Body of pancreas (tissue), 4 donors: Measurements from ENCODE around the gene TRAPPC4. TPM values are rescaled to one million over a fixed set of nuclear protein-coding genes. Genes with fewer than 3 reads are reported as not detected.
A peak's percentile ranks its signal among the peaks of the same experiment; 100 is the strongest.

ENCODE experiments used
- ATAC-seq: fragments of 150-250 bp; one replicate; pipeline ENCODE4 v1.9.1; 2016
- DNase-seq, 4 donors: peaks; one replicate each; pipeline ENCODE4 v3.0.0-alpha.2; 2019
- H3K27ac ChIP-seq, 4 donors: fragments of 200-600 bp; sonication (generic); 1 replicate in 3 of 4; 2 replicates in 1 of 4; pipeline versions ENCODE4 v1.5.1 to v1.6.1; 2016 to 2019; ENCODE audit warnings: mild to moderate bottlenecking in 1 of 4, mixed read lengths in 1 of 4, moderate library complexity in 1 of 4
- H3K27me3 ChIP-seq, 2 donors: fragments of 200-600 bp; sonication (generic); one replicate each; pipeline ENCODE4 v1.6.0; 2016; ENCODE audit warnings: mild to moderate bottlenecking in 1 of 2
- H3K36me3 ChIP-seq, 2 donors: fragments of 200-600 bp; sonication (generic); replicated peaks in 1 of 2; 2 replicates each; pipeline ENCODE4 v1.5.1; 2016; ENCODE audit warnings: low read depth in 2 of 2; ENCODE audit not compliant: insufficient read depth in 1 of 2
- H3K4me1 ChIP-seq: fragments of 200-600 bp; sonication (generic); one replicate; pipeline ENCODE4 v1.6.0; 2016
- H3K4me3 ChIP-seq, 2 donors: fragments of 200-600 bp; sonication (generic); 1 replicate in 1 of 2; 2 replicates in 1 of 2; pipeline ENCODE4 v1.5.1; 2016 to 2019
- H3K9me3 ChIP-seq, 3 donors: fragments of 200-600 bp; sonication (generic); 1 replicate in 2 of 3; 2 replicates in 1 of 3; pipeline ENCODE4 v1.5.1; 2016
- POLR2A ChIP-seq, 3 donors: fragments of 450-650 bp; IDR thresholded peaks; one replicate each; pipeline ENCODE4 v1.6.1; 2016; ENCODE audit warnings: antibody characterized with exemption in 3 of 3, mild to moderate bottlenecking in 2 of 3
- WGBS, 2 donors: methylation state at CpG; one replicate each; pipeline ENCODE4 v1.1.5; 2017; 5-methylcytosine and 5-hydroxymethylcytosine counted together
- intact Hi-C: fragments of 100-400 bp; cut with DNase I; formaldehyde crosslinking; loops from one replicate; pipeline ENCODE4 v1.15.1; 2023
- total RNA-seq, 2 donors: library from RNA; depleted of rRNA; stranded (reverse); fragments of >200 nt; gene quantifications; one replicate each; pipeline ENCODE4 v1.1.0, GENCODE V29; 2016
- TF ChIP-seq, protein P1 (sequence below), 7 experiments: fragments of 450-650 bp in 4 of 7; fragments of 200-600 bp in 3 of 7; sonication (generic) in 3 of 7; IDR thresholded peaks; one replicate each; pipeline ENCODE4 v1.5.1; 2016 to 2019; ENCODE audit warnings: antibody characterized with exemption in 7 of 7

Gene TRAPPC4
- total RNA-seq, 2 donors from 2014 or later, result 26.2 to 39.9 TPM

GRCh38 chr11:119029069-119029339 is 10.4 kb downstream of the TRAPPC4 start:
- H3K36me3 ChIP-seq, result peaks cover 0 to 2% of the 10 kb centered on the region in 2 donors
- H3K27me3 ChIP-seq, result no peaks in the 10 kb centered on the region
- TF ChIP-seq, protein P1, sequence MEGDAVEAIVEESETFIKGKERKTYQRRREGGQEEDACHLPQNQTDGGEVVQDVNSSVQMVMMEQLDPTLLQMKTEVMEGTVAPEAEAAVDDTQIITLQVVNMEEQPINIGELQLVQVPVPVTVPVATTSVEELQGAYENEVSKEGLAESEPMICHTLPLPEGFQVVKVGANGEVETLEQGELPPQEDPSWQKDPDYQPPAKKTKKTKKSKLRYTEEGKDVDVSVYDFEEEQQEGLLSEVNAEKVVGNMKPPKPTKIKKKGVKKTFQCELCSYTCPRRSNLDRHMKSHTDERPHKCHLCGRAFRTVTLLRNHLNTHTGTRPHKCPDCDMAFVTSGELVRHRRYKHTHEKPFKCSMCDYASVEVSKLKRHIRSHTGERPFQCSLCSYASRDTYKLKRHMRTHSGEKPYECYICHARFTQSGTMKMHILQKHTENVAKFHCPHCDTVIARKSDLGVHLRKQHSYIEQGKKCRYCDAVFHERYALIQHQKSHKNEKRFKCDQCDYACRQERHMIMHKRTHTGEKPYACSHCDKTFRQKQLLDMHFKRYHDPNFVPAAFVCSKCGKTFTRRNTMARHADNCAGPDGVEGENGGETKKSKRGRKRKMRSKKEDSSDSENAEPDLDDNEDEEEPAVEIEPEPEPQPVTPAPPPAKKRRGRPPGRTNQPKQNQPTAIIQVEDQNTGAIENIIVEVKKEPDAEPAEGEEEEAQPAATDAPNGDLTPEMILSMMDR (IDR thresholded peaks at IDR 0.05), result no peak
- TF ChIP-seq POLR2A (IDR thresholded peaks at IDR 0.05), result no peak
- peaks cover 62% of the 10 kb centered on the region for H3K4me1 ChIP-seq
- DNase-seq (peak in 1 of 4 donors; percentile 15), ATAC-seq (no peak)
- intact Hi-C loops, result no loop called here
- peak overlapping the region in 1 of 2 donors; percentile 6 for H3K4me3 ChIP-seq
- WGBS, 2 donors, result 50 to 60% methylated on average over 1 of the region's 1 CpG
- H3K27ac ChIP-seq, result peak overlapping the region; percentile 88 to 95 (median 93)
- H3K9me3 ChIP-seq, result no peaks in the 10 kb centered on the region

DNA sequence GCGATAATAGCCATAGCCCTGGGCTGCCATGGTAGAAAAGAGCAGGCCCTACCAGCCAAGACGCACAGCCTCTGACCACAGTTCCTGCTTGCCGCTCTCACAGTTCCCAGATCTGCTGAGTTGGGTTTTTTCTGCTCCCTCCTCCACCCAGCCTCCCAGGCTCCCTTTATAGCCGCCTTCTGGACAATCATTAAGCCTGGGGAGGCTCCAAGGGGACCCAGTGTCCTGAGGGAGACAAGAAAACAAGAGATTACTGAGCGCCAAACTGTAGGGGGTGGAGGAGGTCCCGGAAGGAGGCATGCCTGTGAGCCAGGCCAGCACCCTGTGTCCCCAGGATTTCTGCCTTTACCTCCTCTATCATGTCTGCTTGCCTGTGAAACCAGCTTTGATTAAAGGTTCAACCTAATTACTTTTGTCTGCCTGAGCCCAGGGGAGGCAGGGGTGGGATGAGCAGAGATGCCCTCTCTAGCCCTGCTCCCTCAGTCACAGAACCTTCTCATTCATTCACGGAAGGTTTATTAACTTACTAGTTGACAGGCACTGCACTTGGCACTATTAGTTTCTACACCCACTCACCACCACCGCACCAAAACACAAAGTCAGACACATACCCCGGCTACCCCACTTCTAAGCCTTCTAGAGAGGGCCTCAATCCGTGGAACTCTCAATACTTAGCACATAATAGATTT is 10.9 kb downstream of the TRAPPC4 start:
- H3K4me1 ChIP-seq, result peaks cover 57% of the 10 kb centered on the region

GRCh38 chr11:119030029-119030328 is 11.4 kb downstream of the TRAPPC4 start:
- no peak for TF ChIP-seq POLR2A (IDR thresholded peaks at IDR 0.05)
- TF ChIP-seq, protein P1 (IDR thresholded peaks at IDR 0.05), result no peak
- DNase-seq (no peak), ATAC-seq (no peak)
- Histone ChIP-seq H3K4me1 (peaks cover 52% of the 10 kb centered on the region), H3K4me3 (peak overlapping the region; percentile 58 to 84), H3K27me3 (no peaks in the 10 kb centered on the region), H3K36me3 (peaks cover 0 to 2% of the 10 kb centered on the region in 2 donors), H3K9me3 (no peaks in the 10 kb centered on the region), H3K27ac (peak overlapping the region; percentile 88 to 95 (median 93))
- intact Hi-C loops, result no loop called here
- WGBS, 2 donors, result 2% methylated on average over 13 of the region's 13 CpGs; no CpG with 5 or more reads in 1 of the 2 donors

More for the DNA sequence above, 10.9 kb downstream of the TRAPPC4 start:
- peak; percentile 85 to 94 (median 92) for DNase-seq
- intact Hi-C loops, result no loop called here
- H3K36me3 ChIP-seq, result peaks cover 0 to 2% of the 10 kb centered on the region in 2 donors
- peak overlapping the region; percentile 88 to 95 (median 93) for H3K27ac ChIP-seq
- H3K9me3 ChIP-seq, result no peaks in the 10 kb centered on the region
- 8 to 12% methylated on average over 9 to 10 of the region's 10 CpGs for WGBS, 2 donors
- peak; percentile 67 to 93 (median 92) for TF ChIP-seq POLR2A (IDR thresholded peaks at IDR 0.05)
- TF ChIP-seq, protein P1 (IDR thresholded peaks at IDR 0.05), result peak in 4 of 7 experiments; percentile 13 to 40 (median 32)
- H3K4me3 ChIP-seq, result peak overlapping the region; percentile 58 to 84
- H3K27me3 ChIP-seq, result no peaks in the 10 kb centered on the region
- ATAC-seq, result peak; percentile 70

DNA sequence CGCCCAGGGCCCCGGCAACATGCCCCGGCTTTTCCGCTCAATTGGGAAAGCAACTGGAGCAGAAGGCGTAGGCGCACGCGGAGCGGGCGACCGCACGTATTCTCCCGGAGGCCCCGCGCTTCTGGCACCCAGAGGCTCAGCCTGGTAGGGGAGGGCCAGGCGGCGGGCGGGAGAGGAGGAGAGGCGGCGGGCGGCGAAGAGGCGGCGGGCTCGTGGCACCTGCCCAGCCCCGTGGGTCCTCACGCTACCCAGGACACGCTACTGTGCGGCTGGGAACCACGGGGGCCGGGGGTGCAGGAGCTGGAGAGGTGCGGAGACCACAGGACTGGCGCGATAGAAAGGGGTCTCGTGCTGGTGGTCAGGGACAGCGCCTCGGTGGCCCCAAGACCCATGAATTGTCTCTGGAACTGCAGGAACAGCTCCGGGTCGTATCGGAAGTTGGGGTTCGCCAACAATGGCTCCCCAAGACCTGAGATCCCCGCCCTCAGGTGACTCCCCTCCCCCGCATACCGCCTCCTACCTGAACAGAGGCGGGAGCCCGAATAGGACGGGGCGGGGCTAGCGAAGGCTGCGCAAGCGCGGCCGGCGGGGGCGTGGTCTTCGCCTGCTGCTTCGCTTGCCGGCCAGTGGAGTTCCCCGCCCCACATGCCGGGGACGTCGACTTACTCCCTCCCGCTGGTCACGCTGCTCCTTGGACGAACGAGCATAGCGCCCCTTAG is 11.9 kb downstream of the TRAPPC4 start, which contains the start of gene SLC37A4:
TSS of gene SLC37A4 (minus strand) at position 549 of the 719 bp plus-strand sequence.
- Histone ChIP-seq H3K4me3 (peak within 1 kb of the TSS; percentile 58 to 84), H3K27ac (peak within 1 kb of the TSS; percentile 88 to 95 (median 93)), H3K27me3 (no peaks in the 10 kb centered on the region), H3K4me1 (peaks cover 47% of the 10 kb centered on the region), H3K36me3 (no peaks in the 10 kb centered on the region), H3K9me3 (no peaks in the 10 kb centered on the region)
- TF ChIP-seq, protein P1 (IDR thresholded peaks at IDR 0.05), result peak in 5 of 7 experiments; percentile 84 to 99 (median 98)
- peak; percentile 24 to 83 (median 69) for TF ChIP-seq POLR2A (IDR thresholded peaks at IDR 0.05)
- peak; percentile 90 for ATAC-seq
- WGBS, 2 donors, result 0 to 1% methylated on average over 4 to 67 of the region's 67 CpGs
- intact Hi-C loops, result no loop called here
- peak; percentile 99 to 100 (median 99) for DNase-seq
